HFF-Myc (cell line): ENCODE results near the gene CDC73.
"Not testable (repeated sequence)": the region's sequence is repeated elsewhere in the genome, so short reads cannot be mapped to it uniquely, and the experiment has no call there.

ENCODE experiments used
- DNase-seq: peaks from one replicate; pipeline ENCODE4 v3.0.0-alpha.2; 2011; ENCODE audit warnings: low read depth; ENCODE audit errors: extremely low read depth
- H3K4me3 ChIP-seq: replicated peaks from 2 replicates; pipeline ENCODE4 v1.5.1; 2011; ENCODE audit warnings: low read depth, mild to moderate bottlenecking, control low read depth, low read length
- TF ChIP-seq, protein P1 (sequence below): IDR thresholded peaks from 2 replicates; pipeline ENCODE4 v1.5.1; 2012; ENCODE audit warnings: mild to moderate bottlenecking, low read depth, low read length, control low read depth; ENCODE audit errors: missing control alignments

The CDC73 gene

DNA sequence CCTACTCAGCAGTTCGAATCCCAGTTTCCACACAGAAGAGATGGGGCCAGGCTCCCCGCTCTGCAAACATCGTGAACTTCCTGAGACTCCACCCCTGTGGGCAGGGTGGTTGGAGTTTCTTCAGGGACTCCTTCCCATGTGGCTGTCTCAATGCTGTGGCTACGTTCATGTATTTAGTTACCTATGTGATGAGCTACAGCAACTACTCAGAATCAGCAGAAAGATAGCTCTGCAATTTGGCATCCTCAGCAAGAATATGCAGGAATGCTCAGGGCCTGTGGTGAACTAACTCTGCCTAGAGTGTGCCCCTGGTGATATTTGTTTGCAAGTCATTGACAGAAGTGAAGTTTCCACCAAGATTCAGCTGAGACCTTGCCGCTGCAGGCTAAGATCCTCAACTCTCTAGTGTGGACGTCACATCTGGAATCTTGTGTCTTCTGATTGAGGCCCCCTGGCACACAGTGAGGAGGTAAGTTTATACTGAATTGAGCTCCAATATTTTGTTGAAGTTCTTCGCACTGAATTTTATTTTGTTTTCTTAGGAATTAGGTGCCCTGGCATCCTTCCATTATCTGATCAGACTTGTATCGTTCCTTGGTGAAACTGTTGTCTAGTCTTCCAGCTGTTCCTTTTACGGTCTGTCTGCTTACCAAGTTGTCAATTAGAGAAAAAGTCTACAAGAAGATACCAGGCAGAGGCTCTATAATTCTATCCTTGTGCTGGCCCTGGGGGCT is 8.4 kb upstream of the CDC73 start:
- no peak for DNase-seq
- TF ChIP-seq, protein P1, sequence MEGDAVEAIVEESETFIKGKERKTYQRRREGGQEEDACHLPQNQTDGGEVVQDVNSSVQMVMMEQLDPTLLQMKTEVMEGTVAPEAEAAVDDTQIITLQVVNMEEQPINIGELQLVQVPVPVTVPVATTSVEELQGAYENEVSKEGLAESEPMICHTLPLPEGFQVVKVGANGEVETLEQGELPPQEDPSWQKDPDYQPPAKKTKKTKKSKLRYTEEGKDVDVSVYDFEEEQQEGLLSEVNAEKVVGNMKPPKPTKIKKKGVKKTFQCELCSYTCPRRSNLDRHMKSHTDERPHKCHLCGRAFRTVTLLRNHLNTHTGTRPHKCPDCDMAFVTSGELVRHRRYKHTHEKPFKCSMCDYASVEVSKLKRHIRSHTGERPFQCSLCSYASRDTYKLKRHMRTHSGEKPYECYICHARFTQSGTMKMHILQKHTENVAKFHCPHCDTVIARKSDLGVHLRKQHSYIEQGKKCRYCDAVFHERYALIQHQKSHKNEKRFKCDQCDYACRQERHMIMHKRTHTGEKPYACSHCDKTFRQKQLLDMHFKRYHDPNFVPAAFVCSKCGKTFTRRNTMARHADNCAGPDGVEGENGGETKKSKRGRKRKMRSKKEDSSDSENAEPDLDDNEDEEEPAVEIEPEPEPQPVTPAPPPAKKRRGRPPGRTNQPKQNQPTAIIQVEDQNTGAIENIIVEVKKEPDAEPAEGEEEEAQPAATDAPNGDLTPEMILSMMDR = no peak

GRCh38 chr1:193113992-193114332 is 7.9 kb upstream of the CDC73 start:
- TF ChIP-seq, protein P1 = no peak
- H3K4me3 ChIP-seq = no peak overlapping the region
- no peak for DNase-seq

More for the DNA sequence above, 8.4 kb upstream of the CDC73 start:
- no peak overlapping the region for H3K4me3 ChIP-seq

DNA sequence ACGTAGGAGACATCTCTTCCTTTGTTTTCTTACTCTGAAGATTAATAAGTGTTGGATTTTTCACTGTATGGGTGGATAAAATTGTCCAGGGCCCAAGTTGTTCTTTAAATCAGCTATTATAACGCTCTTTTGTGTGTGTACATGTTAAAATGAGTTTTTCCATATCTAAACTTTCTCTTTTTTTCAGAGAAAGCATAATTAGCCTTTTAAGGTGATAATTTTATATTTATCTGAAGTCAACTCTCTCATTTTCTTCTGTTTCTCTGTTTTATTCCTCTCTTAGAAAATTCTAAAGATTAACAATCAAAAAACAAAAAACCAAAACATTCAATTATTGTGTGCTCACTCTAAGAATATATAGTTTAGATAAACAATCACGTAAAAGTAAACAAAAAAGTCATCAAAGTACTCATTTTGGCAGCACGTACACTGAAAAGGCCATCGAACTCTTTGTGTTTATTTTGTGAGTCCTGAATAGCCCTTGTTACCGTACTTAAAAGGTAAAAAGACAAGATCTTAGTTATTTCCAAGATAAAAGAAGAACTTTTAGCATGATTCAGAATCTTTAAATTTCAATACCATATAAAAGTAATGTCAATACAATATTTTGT is 7.2 kb upstream of the CDC73 start:
- no peak for DNase-seq
- TF ChIP-seq, protein P1 = no peak
- no peak overlapping the region for H3K4me3 ChIP-seq

- TF ChIP-seq, protein P1 = no peak
- peak; percentile 78 for DNase-seq
- H3K4me3 ChIP-seq = no peak overlapping the region
Observed at GRCh38 chr1:193115629-193116227, 6.1 kb upstream of the CDC73 start.

DNA sequence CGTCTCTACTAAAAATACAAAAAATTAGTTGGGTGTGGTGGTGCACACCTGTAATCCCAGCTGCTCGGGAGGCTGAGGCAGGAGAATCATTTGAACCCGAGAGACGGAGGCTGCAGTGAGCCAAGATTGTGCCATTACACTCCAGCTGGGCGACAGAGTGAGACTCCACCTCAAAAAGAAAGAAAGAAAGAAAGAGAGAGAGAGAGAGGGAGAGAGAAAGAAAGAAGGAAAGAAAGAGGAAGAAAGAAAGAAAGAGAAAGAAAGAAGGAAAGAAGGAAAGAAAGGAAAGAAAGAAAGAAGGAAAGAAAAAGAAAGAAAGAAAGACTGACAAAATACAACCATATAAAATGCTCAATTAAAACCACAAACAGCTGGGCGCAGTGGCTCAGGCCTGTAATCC is 4.7 kb upstream of the CDC73 start:
- DNase-seq, H3K4me3 ChIP-seq: not testable (repeated sequence)

GRCh38 chr1:193118194-193118593 is 3.6 kb upstream of the CDC73 start:
- H3K4me3 ChIP-seq = no peak overlapping the region
- TF ChIP-seq, protein P1 = no peak
- DNase-seq = no peak
